HG02870 (cell line): ENCODE data around the gene C1orf116.

Experiments used
- ATAC-seq: cut with Tn5 transposase; IDR thresholded peaks from one replicate; pipeline ENCODE4 v1.9.1; 2021; ENCODE audit warnings: mild to moderate bottlenecking, moderate library complexity; ENCODE audit not compliant: unreplicated experiment

The C1orf116 gene

DNA sequence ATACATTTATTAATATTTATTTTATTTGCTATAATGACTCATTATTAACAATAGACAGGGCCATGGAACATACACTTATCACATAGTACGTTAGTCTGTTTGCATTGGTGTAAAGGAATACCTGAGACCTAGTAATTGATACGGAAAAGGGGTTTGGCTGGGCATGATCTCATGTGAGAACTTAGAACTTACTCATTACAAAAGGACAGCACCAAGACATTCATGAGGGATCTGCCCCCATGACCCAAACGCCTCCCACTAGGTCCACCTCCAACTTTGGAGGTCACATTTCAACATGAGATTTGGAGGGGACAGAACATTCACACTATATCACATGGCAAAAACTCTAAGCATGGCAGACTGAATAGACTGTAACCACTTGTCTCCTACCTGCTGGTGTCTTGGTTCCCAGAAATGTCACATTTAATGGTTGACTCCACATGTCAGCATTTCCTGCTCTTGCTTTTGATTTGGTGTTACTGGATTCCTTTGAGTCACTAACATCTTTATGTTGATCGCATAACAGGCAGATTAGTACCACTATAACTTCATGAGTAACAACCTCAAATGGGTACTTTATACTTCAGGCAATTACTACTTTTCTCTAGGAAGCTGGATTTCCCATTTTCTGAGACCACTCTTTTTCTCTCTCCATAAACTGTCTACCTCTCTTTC lies 3.5 kb upstream of the C1orf116 start:
- no peak for ATAC-seq

- ATAC-seq, result no peak
These were observed 2.4 kb upstream of the C1orf116 start for GRCh38 chr1:207034998-207035397.

- ATAC-seq, result no peak
These were observed 1.7 kb upstream of the C1orf116 start for GRCh38 chr1:207034208-207034607.

GRCh38 chr1:207033302-207033701 lies 746 bp upstream of the C1orf116 start:
- no peak for ATAC-seq

DNA sequence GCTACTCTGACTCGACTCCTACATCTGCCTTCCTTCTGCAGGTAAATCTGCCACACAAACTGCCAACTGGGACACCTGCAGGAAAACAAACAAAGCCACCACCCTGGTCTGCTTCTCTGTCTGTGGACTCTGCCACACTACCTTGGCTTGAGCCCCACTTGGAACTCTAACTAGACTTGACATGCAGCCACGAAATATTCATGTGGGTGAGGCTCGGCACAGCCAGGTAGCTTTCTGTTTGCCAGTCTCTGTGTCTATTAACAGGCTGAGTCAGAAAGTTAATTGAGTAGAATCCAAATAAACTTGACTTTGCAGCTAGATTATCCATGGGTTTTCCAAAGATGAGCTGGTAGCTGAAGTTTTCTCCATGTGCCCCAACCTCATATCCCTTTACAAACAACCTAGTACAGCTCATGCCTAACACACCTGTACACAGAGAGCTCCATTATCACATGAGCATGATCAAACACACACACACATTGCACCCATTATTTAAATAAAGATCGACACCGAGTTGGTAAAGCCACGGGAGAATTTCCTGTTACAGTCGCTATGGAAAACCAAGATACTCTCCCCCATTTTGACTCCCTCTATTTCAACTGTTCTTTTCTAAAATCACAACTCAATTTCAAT lies 808 bp downstream of the C1orf116 start:
- no peak for ATAC-seq

- ATAC-seq, result no peak
These were observed 1.5 kb downstream of the C1orf116 start for GRCh38 chr1:207031016-207031415.

DNA sequence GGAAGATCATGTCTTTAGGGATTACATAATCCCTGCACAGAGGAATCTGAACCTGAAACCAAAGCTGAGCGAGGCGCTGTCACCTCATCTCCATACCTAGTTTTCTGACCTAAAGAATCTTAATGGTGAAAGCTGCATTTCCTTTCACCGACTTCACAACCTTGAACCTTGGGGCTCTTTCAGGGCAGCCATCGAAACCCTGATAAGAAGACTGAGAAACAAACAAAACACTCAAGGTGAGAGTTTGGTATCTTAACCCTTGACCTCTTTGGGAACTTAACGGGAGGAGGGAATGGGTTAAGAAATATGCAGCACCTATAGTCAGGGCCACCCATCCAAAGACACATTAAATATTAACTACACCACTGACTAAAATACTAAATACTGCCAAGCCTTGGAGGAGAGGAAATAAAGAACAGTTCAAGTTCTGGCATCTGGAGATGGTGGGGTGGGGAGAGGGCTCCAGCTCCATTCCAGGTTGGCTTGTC lies 2.0 kb downstream of the C1orf116 start:
- ATAC-seq, result no peak

GRCh38 chr1:207029701-207030521 lies 2.6 kb downstream of the C1orf116 start:
- no peak for ATAC-seq

- no peak for ATAC-seq
These were observed 3.5 kb downstream of the C1orf116 start for GRCh38 chr1:207028884-207029650.

GRCh38 chr1:207027921-207028320 lies 4.6 kb downstream of the C1orf116 start:
- ATAC-seq, result no peak

DNA sequence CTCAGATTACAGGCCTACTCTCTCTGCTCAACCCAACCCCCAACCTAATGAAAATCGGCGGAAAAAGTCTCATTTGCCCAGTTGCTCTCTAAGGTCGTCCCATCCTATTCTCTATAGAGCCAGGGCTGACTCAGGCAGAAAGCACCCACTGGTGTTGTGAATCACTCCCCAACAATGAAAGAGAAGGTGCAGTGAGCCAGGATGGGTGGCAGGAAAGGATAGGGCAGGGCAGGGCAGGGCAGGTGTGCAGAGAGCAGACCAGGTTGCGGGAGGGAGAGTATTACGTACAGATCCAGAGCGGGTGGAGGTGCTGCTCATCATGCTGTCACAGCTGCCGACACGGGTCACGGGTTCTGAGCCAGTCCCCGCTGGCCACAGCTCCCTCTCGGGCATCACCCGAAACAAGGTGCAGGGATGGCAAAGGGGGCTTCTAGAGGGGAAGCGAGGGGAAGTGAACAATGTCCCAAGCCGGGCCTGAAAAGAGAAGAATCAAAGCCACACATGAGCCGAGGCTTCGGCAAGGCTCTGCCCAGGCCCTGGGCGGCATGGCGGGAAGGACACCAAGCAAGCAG lies 5.3 kb downstream of the C1orf116 start:
- ATAC-seq, result no peak

GRCh38 chr1:207026104-207026534 lies 6.4 kb downstream of the C1orf116 start:
- no peak for ATAC-seq

DNA sequence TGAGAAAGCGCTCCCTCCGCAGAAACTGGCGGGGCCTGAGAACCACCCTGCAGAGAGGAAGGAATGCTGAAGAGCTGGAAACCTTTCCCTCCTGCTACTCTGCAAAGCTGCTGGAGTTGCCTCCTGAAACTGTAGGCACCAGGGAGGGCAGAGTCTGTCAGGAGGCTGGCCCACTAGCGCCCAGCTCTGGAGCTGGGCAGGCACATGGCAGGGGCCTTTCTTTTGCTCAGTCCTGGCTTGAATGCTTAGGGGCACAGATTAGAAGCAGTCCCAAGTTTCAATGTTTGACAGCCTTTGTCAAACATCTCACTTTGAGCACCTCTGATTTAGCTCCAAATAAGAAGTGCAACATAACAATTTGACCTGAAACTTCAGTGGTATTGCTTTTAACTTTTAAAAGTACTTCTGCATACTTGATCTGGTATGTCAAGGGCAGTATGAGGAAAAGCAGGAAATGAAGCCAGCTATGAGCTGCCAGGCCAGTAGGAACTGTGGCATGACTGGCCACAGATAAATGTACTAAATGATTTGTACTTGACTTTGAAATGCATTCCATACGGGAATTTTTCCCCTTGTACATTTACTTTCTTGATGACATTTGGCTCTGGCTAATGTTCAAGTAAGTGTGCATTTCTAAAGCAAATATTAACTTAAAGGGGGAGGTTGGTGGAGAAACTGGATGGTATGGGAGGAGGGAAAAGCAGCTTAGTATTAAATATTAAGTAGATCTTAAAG lies 7.2 kb downstream of the C1orf116 start:
- no peak for ATAC-seq

GRCh38 chr1:207024202-207025145 lies 8.1 kb downstream of the C1orf116 start:
- ATAC-seq, result no peak

DNA sequence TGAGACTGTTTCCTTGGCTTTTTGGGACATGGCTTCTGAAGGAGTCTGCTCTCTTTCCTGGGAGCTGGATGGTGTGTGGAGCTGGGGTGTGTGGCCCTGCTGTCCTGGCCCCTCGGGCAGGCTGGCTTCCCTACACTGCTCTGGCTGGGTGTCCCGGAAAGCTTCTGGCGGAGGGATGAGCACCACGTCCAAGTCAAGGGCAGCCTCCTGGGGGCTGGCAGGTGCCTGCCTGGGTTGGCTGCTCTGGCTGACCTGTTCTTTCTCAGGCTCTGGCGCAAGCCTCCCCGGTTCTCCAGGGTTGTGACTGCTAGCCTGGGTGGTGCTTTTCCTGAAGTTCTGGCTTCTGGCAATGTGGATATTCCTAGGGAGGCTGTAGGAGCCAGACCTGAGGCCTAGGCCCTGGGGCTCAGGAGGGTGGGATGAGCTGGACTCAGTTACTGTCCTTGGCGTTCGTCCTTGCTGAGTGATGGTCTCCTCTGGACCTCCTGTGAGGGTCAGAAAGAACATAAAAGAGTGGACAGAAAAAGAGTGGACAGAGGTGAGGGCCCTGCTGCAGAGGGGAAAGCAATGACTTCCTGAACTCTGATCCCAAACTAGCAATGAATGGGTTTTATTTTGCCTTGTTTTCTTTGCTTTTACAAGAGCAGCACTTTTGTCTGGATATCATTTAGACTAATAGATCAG lies 9.4 kb downstream of the C1orf116 start:
- ATAC-seq, result no peak

DNA sequence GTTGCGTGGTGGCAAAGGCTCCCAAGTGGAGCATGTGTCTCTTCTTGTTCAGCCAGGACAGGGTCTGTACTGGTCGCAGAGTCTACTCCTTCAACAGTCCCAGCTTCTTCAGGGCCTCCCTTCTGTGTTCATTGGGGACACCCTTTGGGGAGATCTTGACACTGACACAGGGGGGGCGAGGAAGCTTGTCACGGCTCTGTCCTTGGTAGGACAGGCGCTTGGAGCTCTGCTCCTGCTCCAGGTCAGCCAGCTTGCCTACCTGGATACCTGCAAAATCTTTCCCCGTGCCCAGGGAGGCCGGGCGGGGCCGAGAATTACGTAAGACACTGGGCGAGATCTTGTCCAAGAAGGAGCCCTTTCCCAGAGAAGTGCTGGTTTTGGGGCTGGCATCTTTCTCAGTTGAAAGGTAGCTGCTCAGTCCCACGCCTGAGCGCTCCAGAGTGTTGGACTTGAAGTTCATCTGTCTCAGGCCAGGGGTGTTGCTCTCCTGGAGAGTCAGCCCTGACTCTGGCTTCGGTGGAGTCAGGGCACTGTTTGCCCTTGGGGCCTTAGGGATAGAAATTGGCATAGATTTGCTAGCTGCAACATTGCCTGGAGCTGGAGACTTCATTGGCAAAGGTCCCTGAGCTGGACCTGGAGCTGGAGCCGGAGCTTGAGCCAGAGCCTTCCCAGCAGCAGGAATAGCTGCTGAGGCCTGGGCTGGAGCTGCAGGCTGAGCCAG lies 10.5 kb downstream of the C1orf116 start:
- no peak for ATAC-seq

DNA sequence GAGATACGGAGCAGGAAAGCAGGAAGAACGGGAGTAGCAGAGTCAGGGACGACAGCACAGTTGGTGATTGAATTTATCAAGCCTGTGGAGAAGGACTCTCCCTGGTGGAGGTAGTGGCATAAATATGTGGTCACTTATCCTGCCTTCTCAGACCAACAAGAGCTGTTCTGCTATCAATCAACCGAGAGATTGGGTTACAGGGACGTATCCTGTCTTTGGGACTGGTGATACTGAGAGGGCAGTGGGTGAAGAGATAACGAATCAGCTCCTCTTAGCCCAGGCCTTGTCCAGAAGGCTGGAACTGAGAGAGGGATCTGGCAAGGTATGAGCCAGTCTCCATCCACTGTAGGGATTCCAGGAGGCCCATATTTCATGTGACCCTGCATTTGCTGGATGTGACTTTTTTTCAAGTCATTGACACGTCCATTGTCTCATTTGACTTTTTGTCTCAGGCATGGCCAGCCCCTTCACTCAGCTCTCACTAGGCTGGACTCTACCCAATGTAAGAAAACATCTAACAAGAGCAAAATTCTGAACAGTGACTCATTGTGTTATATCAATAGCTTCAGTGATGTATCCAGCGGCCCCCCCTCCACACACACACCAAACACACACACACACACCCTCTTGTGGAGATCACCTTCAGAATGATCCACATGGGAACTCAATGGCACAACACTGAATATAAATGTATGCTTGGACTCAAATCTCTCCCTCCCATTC lies 11.3 kb downstream of the C1orf116 start:
- ATAC-seq, result no peak
